GM18951 (cell line): ENCODE data around the gene PHLPP1.

Experiments
- POLR2A ChIP-seq: IDR thresholded peaks from 4 replicates; pipeline ENCODE4 v1.6.1; 2011; ENCODE audit warnings: mild to moderate bottlenecking; ENCODE audit not compliant: insufficient read length, insufficient read depth; ENCODE audit errors: extremely low read depth
- in situ Hi-C: fragments of 300-500 bp; cut with MboI; formaldehyde crosslinking; loops from one replicate; pipeline ENCODE4 v1.12.0; 2022; ENCODE audit warnings: low sequenced_read_pairs, mixed read lengths, inconsistent platforms; ENCODE audit not compliant: unreplicated experiment

Gene PHLPP1

GRCh38 chr18:62999392-62999791, 284.1 kb downstream of the PHLPP1 start:
- in situ Hi-C loops, result loop anchor here (25.0 kb wide), 2 partner anchors 387 to 562 kb away; no protein-coding TSS in a partner anchor

GRCh38 chr18:62999921-63000320, 284.6 kb downstream of the PHLPP1 start:
- in situ Hi-C loops, result loop anchor here (25.0 kb wide), 2 partner anchors 388 to 563 kb away; no protein-coding TSS in a partner anchor
- TF ChIP-seq POLR2A, result no peak

More at GRCh38 chr18:62999392-62999791, 284.1 kb downstream of the PHLPP1 start:
- TF ChIP-seq POLR2A, result no peak

- TF ChIP-seq POLR2A, result no peak
- in situ Hi-C loops, result no loop called here
Measured at GRCh38 chr18:63000839-63001238, 285.5 kb downstream of the PHLPP1 start.

- TF ChIP-seq POLR2A, result no peak
- in situ Hi-C loops, result no loop called here
Measured at GRCh38 chr18:63001861-63002260, 286.5 kb downstream of the PHLPP1 start.

GRCh38 chr18:63002305-63002704, 287.0 kb downstream of the PHLPP1 start:
- in situ Hi-C loops, result no loop called here
- no peak for TF ChIP-seq POLR2A

- no peak for TF ChIP-seq POLR2A
Measured at GRCh38 chr18:63002803-63003445, 287.6 kb downstream of the PHLPP1 start.

GRCh38 chr18:63003899-63004298, 288.6 kb downstream of the PHLPP1 start:
- in situ Hi-C loops, result no loop called here
- TF ChIP-seq POLR2A, result no peak

More at GRCh38 chr18:63002803-63003445, 287.6 kb downstream of the PHLPP1 start:
- in situ Hi-C loops, result no loop called here

GRCh38 chr18:63004466-63005089, 289.2 kb downstream of the PHLPP1 start:
- in situ Hi-C loops, result no loop called here

GRCh38 chr18:63005306-63005705, 290.0 kb downstream of the PHLPP1 start:
- no peak for TF ChIP-seq POLR2A
- in situ Hi-C loops, result no loop called here

More at GRCh38 chr18:63004466-63005089, 289.2 kb downstream of the PHLPP1 start:
- TF ChIP-seq POLR2A, result no peak

GRCh38 chr18:63007231-63007630, 291.9 kb downstream of the PHLPP1 start:
- no peak for TF ChIP-seq POLR2A
- in situ Hi-C loops, result no loop called here

- no peak for TF ChIP-seq POLR2A
- in situ Hi-C loops, result loop anchor here (5.0 to 10.0 kb wide), 2 partner anchors 306 to 409 kb away; partner anchors contain the start of gene VPS4B
Measured at GRCh38 chr18:63016270-63016669, 300.9 kb downstream of the PHLPP1 start.

GRCh38 chr18:63017076-63017475, 301.7 kb downstream of the PHLPP1 start:
- TF ChIP-seq POLR2A, result no peak
- in situ Hi-C loops, result loop anchor here (5.0 to 10.0 kb wide), 2 partner anchors 305 to 408 kb away; partner anchors contain the start of gene VPS4B

GRCh38 chr18:63017977-63018376, 302.6 kb downstream of the PHLPP1 start:
- in situ Hi-C loops, result loop anchor here (5.0 to 10.0 kb wide), 2 partner anchors 304 to 407 kb away; partner anchors contain the start of gene VPS4B
- no peak for TF ChIP-seq POLR2A
